Measurements from ENCODE around the gene TPRG1L. TPM values are rescaled to one million over a fixed set of nuclear protein-coding genes. Genes with fewer than 3 reads are reported as not detected.

The TPRG1L gene
- total RNA-seq, 1 donor = 19.4 TPM

- TF ChIP-seq CTCF (IDR thresholded peaks at IDR 0.05; ENCODE audit: insufficient read depth, low read depth, low read length) = no peak
- no peak for DNase-seq (ENCODE audit: low read depth)
Measured at GRCh38 chr1:3628445-3628844, 3.6 kb downstream of the TPRG1L start.

GRCh38 chr1:3629561-3630160, 4.8 kb downstream of the TPRG1L start:
- H3K4me3 ChIP-seq (ENCODE audit: low read depth, low read length) = no peak overlapping the region
- no peak for TF ChIP-seq CTCF (IDR thresholded peaks at IDR 0.05; ENCODE audit: insufficient read depth, low read depth, low read length)
- DNase-seq (ENCODE audit: low read depth) = no peak

More at GRCh38 chr1:3628445-3628844, 3.6 kb downstream of the TPRG1L start:
- H3K4me3 ChIP-seq (ENCODE audit: low read depth, low read length) = no peak overlapping the region

- TF ChIP-seq CTCF (IDR thresholded peaks at IDR 0.05; ENCODE audit: insufficient read depth, low read depth, low read length) = no peak
- DNase-seq (ENCODE audit: low read depth) = no peak
- H3K4me3 ChIP-seq (ENCODE audit: low read depth, low read length) = no peak overlapping the region
Measured at GRCh38 chr1:3630161-3630611, 5.4 kb downstream of the TPRG1L start.

GRCh38 chr1:3630914-3631313, 6.1 kb downstream of the TPRG1L start:
- no peak for DNase-seq (ENCODE audit: low read depth)
- no peak overlapping the region for H3K4me3 ChIP-seq (ENCODE audit: low read depth, low read length)
- TF ChIP-seq CTCF (IDR thresholded peaks at IDR 0.05; ENCODE audit: insufficient read depth, low read depth, low read length) = no peak

- no peak for DNase-seq (ENCODE audit: low read depth)
- no peak for TF ChIP-seq CTCF (IDR thresholded peaks at IDR 0.05; ENCODE audit: insufficient read depth, low read depth, low read length)
- no peak overlapping the region for H3K4me3 ChIP-seq (ENCODE audit: low read depth, low read length)
Measured at GRCh38 chr1:3631320-3632260, 6.8 kb downstream of the TPRG1L start.

- no peak for TF ChIP-seq CTCF (IDR thresholded peaks at IDR 0.05; ENCODE audit: insufficient read depth, low read depth, low read length)
- no peak overlapping the region for H3K4me3 ChIP-seq (ENCODE audit: low read depth, low read length)
- no peak for DNase-seq (ENCODE audit: low read depth)
Measured at GRCh38 chr1:3632298-3632697, 7.5 kb downstream of the TPRG1L start.
